NK-92 (cell line): Measurements from ENCODE around the gene DNAI2.
"Not testable (repeated sequence)": the region's sequence is repeated elsewhere in the genome, so short reads cannot be mapped to it uniquely, and the experiment has no call there.

Experiments used
- DNase-seq: peaks from one replicate; lab custom pipeline; 2025; ENCODE audit not compliant: unreplicated experiment; lab: John Stamatoyannopoulos, UW

DNAI2 gene

GRCh38 chr17:74274709-74275340 is 791 bp downstream of the DNAI2 start:
- no peak for DNase-seq

DNA sequence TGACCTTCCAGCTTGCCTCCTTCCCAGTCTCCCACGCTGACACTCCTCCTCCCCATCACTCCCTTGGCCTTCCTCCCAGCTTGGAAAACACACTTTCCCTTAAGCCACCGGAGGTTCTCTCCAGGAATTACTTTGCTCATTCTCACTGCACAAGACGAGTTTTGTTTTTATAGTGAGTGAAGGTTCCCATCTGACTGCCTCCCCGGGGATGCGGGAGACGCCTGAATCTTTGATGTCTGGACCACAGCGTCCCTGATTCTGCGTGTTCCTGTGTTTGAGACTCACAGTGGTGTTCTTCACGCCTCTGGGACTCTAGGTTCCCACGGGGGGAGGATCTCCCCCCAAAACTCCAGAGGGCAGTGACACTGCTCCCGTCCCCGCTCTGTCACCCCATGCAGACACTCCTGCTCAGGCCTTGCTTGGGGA is 2.0 kb downstream of the DNAI2 start:
- DNase-seq, result no peak

DNA sequence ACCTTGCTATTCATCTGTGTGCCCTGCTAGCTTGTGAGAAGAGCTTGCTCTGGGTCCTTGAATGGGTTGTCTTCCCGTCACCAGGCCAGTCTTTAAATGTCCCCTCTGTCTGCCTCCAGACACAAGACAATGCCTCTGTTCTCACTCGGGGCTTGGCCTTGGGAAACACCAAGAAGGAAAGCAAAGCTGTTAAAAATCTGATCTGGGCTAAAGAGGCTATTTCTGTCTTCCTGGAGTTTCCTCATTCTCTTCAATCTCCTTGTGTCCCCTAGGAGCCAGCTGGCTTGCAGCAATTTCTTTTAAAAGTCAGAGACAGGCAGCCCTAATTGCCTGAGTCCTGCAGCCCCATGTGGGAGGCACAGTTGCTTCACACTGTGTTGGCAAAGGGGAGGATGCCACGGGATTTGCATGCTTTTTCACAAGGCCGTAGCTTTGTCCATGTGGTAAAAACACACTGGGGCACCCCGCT is 2.5 kb downstream of the DNAI2 start:
- no peak for DNase-seq

DNA sequence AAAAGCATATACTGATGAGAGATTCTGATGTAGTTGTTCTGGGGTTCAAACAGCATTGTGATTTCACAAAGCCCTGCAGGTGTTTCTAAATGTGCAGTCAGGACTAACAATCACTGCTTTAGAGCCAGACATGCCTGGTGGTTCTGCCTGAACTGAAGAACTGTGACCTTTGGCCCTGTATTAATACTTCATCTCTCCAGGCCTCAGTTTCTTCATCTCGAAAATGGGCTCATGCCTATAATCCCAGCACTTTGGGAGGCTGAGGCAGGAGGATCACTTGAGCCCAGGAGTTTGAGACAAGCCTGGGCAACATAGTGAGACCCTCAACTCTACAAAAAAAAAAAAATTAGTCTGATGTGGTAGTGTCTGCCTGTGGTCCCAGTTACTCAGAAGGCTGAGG is 3.9 kb downstream of the DNAI2 start:
- no peak for DNase-seq

- not testable (repeated sequence) for DNase-seq
These were observed 5.6 kb downstream of the DNAI2 start for GRCh38 chr17:74279617-74280016.

DNA sequence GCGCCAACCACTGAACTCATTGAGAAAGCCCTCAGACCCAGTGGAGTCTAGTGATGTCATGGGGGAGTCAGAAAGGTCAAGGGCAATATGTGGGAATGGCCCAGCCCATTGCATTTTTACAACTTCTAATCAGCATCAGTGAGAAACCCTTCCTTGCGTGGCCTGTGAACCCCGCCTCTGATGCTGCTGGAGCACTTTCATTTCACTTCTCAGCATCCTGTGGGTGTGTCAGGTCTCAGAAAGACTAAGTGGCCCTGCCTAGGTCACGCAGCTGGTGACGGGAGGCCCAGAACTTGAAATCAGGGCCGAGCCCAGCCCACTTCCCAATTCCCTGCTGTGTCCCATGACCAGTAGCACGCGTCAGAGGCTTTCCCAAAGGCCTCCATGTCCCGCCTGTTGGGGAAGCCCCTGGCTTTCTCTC is 6.1 kb downstream of the DNAI2 start:
- DNase-seq, result no peak

GRCh38 chr17:74281799-74282198 is 7.8 kb downstream of the DNAI2 start:
- DNase-seq, result no peak

- not testable (repeated sequence) for DNase-seq
These were observed 8.2 kb downstream of the DNAI2 start for GRCh38 chr17:74282274-74282586.

GRCh38 chr17:74282587-74283370 is 8.7 kb downstream of the DNAI2 start:
- DNase-seq, result no peak

- no peak for DNase-seq
These were observed 9.3 kb downstream of the DNAI2 start for GRCh38 chr17:74283371-74283673.

DNA sequence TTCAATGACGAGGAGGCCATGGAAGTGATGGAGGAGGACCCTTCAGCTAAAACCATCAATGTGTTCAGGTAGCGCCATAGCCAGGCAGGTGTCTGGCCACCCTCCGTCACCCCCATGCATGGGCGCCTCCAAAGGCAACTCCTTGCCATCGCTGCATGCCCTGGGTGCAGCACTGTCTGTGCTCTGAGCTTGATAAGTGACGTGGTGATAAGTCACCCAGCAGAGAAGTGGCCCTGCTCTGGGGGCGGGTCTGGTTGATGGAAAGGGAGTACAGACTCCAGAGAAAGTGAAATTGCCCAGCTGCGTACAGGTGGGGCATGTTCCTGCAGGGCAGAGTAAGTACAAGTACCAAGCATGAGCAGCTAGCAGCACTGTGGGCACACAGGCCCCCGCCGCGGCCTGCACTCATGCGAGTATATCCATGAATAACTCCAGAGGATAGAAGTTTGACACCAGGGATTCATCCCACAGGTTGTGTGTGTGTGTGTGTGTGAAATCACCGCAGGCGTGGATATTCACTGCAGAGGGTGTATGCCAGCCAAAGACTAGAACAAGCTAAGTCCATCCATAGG is 13.1 kb downstream of the DNAI2 start:
- no peak for DNase-seq

GRCh38 chr17:74288785-74289184 is 14.8 kb downstream of the DNAI2 start:
- DNase-seq, result no peak

DNA sequence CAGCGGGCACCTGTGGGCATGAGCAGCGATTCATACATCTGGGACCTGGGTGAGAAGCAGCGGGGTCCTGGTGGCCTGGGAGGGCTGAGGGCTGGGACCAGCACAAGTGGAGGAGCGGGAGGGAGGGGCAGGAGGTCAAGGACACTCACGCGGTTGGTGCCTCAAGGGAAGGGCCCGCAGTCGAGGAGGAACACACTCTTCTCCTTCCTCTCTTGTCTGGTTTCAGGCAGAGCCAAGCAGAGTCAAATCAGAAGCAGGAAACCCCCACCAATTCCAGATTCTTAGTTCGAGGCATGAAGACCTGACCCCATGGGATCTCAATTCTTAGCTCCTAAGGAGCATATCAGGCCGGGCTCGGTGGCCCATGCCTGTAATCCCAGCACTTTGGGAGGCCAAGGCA is 15.7 kb downstream of the DNAI2 start:
- no peak for DNase-seq

GRCh38 chr17:74290340-74290739 is 16.3 kb downstream of the DNAI2 start:
- no peak for DNase-seq

DNA sequence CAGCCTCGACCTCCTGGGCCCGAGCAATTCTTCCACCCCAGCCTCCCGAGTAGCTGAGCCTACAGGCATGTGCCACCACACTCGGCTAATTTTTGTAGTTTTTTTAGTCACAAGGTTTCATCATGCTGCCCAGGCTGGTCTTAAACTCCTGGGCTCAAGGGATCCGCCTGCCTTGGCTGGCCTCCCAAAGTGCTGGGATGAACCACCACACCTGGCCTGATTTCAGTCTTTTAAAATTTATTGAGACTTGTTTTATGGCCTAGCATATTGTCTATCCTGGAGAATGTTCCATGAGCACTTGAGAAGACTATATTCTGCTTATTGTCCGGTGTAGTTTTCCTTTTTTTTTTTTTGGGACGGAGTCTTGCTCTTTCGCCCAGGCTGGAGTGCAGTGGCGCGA is 18.5 kb downstream of the DNAI2 start:
- DNase-seq, result no peak

DNA sequence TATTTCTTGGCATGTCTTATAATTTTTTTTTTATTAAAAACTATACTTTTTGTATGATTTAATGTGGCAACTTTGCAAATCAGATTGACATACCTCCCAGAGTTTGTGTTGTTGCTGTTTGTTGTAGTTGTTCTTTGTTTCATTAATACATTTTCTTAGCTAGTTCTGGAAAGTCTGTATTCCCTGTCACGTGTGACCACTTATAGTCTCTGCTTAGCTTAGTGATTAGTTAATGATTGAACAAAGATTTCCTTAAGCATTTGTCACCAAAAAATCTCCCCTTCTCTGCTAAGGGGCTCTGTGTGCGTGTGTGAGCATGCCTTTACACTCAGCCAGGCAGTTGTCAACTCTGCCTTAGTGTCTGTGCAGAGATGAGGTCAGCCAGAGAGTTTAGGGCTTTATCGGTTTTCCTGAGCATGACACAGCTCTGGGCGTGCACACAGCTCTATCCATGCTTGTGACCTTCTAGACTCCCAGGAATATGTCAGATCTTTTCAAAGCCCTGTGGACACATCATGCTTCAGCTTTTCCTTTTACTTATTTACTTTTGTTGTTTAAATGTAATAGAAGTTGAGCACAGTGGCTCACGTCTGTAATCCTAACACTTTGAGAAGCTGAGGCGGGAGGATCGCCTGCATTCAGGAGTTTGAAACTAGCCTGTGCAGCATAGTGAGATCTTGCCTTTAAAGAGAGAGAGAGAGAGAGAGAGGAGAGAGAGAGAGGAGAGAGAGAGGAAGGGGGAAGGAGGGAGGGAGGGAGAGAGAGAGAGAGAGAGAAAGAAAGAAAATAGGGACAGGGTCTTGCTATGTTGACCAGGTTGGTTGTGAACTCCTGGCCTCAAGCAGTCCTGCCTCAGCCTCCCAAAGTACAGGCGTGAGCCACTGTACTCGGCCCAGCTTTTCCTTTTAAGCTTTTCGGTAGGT is 21.9 kb downstream of the DNAI2 start:
- no peak for DNase-seq

- no peak for DNase-seq
These were observed 22.5 kb downstream of the DNAI2 start for GRCh38 chr17:74296548-74296936.

- no peak for DNase-seq
These were observed 23.9 kb downstream of the DNAI2 start for GRCh38 chr17:74297941-74298340.

DNA sequence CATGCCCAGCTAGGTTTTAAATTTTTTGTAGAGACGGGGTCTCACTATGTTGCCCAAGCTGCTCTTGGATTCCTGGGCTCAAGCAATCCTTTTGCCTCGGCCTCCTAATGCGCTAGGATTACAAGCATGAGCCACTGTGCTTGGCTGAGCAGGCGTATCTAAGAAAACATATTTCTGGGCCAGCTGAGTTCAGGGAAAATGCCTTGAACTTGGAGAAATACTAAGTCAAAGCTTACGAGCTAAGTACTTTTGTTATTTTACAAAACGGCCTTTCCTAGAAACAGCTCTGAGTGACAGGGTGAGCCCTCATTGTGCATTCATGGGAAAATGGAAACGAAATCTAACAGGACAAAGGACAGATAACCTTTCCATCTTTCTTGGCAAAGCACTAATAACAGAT is 24.7 kb downstream of the DNAI2 start:
- no peak for DNase-seq

DNA sequence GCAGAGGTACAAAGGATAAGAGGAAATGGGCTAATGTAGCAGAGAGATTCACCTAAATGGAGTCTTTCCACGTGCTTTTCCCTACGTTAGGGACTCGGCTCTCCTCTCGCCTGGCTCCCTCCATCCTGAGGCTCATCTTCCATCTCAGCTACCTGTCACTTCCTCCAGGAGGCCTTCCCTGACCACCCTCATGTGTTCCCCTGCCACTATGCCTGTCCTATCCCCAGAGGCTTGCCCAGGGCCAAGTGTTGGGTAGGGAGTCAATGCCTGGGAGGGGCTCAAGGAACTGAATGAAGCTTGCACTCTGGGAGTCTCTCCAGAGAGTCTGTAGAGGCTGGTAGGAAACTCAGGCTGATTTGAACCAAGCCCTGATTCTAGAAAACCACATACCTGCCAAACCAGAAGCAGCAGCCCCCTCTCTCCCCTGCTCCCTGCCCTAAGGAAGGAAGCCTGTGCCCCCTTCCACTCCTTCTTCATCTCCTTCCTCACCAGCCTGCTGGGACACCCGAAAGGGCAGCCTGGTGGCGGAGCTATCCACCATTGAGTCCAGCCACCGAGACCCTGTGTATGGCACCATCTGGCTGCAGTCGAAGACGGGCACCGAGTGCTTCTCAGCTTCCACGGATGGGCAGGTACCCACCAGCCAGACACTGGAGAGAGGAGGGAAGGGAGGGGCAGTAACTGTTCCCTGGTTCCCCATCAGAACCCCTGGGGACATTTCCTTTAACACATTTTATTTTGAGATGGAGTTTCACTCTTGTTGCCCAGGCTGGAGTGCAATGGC is 25.4 kb downstream of the DNAI2 start:
- no peak for DNase-seq

DNA sequence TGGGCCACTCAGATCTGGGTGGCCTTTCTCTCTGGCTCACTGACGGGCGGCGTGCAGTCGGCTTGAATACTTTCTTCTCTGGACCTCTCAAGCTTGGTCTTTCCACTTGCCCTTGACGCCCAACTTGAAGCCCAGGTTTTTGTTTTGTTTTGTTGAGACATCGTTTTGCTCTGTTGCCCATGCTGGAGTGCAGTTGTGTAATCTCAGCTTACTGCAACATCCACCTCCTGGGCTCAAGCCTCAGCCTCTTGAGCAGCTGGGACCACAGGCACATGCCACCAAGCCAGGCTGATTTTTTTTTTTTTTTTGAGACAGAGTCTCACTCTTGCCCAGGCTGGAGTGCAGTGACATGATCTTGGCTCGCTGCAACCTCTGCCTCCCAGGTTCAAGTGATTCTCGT is 29.3 kb downstream of the DNAI2 start:
- no peak for DNase-seq
